EH (cell line): Measurements from ENCODE around the gene CRLF1.
"Not testable (repeated sequence)": the region's sequence is repeated elsewhere in the genome, so short reads cannot be mapped to it uniquely, and the experiment has no call there.

ENCODE experiments used
- DNase-seq: peaks from one replicate; pipeline ENCODE4 v3.0.0-alpha.2; 2015; ENCODE audit warnings: low read depth

The CRLF1 gene

DNA sequence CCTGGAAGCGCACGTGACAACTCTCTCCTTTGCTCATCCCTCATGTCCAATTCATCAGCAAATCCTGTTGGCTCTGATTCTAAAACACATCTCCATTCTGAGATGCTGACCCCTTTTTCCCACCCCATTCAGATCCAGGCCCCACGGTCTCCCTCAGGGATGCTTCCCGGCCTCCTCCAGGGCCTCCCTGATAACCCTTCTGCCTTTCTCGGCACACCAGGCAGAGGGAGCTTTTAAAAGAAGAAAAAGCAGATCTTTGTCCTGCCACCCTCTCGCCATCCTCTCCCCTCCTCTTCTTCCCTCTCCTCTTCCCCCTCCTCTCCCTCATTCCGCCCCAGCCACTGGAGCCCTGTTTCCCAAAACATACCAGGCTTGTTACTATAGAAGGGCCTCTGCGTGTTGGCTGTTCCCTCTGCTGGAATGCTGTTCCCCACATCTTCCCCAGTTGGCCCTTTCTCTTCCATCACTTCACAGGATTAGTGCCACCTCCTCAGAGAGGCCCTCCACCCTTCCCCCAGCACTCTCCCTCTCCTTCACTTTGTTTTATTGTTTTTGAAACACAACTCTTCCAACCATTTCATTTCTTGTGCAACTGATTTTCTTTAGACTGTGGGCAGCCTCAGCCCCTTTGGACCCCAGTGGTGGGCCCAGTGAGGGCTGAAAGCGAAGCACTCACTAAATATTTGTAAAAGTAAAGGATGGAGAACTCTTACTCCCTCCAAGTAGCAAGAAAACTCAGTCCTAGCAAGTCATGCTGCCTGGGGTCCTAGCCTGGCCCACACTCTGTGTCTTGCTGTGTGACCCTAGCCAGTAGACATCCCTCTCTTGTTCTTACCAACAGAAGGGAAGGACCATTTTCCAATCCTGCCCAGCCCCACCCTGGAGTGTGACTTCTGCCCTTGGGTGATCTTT, 2.5 kb upstream of the CRLF1 start:
- DNase-seq: no peak

- no peak for DNase-seq
Measured at GRCh38 chr19:18608102-18608804, 1.7 kb upstream of the CRLF1 start.

DNA sequence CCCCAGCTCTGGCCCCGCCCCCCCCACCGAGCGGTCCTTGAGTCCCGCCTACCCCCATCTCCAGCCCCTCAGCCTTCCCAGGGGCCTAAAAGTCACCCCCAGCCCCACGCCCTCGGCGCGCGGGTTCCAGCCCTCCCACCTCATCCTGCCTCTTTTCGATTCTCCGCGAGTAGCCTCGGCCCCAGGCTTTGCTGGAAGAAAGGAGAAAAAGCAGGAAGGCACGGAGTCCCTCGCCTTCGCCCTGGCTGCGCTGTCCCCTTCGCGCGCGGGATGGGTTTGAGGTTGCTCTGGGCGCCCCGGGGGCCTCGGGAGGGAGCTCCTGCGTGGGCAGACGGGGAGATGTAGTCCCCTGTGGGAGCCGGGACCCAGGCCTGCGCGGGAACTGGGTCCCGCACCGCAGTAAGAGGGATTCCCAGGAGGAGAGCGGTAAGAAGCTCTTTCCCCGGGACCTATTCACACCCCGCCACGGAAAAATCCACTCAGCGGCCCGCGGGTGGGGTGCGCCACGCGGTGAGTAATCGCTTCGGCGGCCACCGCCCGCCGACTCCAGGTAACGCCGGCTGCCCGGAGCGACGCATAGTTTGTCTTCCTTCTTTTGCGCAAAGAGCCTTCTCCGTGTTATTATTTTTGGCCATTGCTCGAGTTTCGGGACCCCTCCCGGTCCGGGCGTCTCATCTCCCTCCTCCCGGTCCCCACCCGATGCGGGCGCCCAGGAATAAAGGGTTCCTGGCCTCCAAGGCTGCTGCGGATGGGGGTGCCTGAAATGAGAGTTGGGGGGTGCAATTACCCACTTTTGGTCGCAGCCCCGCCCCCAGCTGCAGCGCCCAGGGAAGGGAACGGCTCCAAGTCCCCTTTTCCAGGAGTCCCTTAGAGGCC, 865 bp upstream of the CRLF1 start:
- DNase-seq: no peak

GRCh38 chr19:18605546-18606280, 886 bp downstream of the CRLF1 start:
- DNase-seq: no peak

DNA sequence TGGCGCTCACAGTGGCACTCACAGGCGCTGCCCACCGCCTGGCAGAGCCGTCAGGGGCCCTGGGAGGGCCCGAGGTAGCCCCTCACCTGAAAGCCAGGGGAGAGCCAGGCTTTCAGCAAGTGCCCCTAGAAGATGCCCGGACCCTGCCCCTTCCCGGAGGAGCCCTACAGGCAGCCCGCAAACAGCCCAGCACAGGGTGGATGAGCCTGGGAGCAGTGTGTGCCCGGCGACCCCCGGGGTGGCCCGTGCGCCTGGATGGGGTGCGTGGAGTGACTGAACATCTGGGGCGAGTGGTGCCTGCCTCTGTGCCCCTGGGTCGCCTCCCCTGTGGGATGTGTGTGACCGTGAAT, 1.4 kb downstream of the CRLF1 start:
- no peak for DNase-seq

GRCh38 chr19:18604820-18605159, 1.8 kb downstream of the CRLF1 start:
- DNase-seq: no peak

- no peak for DNase-seq
Measured at GRCh38 chr19:18603958-18604819, 2.4 kb downstream of the CRLF1 start.

DNA sequence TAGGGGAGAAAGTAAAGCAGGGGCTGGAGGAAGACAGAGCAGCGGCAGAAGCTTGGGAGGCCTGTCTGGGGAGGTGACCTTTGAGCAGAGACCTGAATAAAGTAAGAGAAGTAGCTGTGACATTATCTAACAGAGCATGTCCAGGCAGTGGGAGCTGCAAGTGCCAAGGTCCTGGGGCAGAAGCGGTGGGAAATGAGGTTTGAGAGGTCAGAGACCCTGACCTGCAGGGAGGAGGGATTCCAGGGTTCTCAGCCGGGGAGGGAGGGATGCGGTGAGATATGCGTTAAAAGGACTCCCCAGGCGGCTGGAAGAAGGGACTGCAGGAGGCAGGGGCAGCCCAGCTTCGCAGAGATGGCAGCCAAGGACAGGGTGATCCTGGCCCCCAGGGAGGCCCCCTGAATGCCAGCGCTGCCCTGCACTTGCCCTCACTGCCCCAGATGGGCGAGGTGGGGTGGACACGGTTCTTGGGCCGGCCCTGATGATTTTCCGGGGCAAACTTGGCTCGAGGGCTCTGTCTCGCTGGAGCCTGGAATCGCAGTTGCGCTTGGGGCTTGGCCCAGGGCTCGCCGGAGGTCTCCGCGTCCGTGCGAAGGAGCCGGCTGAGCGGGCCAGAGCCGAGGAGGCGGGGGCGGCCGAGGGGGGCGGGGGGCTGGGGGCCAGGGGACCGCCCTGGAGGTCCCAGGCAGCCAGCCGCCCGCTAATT, 3.2 kb downstream of the CRLF1 start:
- DNase-seq: no peak

DNA sequence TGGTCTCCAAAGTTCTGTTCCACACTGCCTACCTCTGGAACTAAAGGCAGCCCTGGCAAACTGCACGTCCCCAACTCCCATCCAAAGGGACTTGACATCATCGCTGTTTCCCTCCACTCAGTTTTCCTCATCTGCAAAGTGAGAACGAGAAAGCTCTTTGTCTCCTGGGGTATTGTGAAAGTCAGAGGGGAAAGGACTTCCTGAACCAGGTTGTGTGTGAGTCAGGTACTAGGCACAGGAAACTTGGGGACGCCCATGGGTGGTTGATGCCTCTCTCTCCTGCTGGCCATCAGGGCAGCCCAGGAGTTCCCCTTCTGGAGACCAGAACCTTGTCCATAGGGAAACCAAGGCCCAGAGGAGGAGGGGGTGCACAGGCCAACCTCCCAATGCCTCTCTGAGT, 4.7 kb downstream of the CRLF1 start:
- DNase-seq: no peak

DNA sequence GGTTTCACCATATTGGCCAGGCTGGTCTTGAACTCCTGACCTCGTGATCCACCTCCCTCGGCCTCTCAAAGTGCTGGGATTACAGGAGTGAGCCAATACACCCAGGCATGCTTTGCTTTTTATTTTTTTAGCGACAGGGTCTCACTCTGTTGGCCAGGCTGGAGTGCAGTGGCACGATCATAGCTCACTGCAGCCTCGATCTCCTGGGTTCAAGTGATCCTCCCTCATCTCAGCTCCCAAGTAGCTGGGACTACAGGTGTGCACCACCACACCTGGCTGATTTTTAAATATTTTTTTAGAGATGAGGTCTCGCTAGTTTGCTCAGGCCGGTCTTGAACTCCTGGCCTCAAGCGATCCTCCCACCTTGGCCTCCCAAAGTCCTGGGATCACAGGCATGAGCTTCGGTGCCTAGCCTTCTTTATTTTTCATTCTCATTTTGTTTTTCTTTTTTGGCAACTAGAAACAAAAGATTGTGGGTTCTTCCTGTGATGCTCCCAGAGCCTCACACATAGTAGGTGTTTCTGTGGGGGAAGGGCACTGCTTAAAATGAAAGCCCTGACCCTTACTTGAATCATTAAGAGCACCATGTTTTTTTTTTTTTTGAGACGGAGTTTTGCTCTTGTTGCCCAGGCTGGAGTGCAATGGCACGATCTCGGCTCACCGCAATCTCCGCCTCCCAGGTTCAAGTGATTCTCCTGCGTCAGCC, 5.8 kb downstream of the CRLF1 start:
- not testable (repeated sequence) for DNase-seq

DNA sequence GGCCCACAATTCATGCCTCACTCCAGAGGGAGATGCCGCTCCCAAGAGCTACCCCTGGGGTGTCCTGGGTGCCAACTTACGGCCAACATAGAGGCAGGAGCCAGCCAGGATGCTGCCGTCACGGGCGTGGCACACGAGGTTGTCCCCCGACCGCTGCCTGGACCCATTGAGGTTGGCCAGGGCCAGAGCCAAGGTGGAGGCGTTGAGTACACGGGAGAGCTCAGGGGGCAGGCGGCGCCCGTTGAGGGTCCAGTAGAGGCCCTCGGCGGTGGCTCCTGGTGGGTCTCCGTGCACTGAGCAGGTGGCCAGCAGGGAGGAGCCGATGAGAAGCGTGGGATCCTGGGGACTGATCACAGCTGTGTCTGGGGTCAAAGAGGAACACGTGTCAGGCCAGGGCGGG, 7.1 kb downstream of the CRLF1 start:
- DNase-seq: no peak

DNA sequence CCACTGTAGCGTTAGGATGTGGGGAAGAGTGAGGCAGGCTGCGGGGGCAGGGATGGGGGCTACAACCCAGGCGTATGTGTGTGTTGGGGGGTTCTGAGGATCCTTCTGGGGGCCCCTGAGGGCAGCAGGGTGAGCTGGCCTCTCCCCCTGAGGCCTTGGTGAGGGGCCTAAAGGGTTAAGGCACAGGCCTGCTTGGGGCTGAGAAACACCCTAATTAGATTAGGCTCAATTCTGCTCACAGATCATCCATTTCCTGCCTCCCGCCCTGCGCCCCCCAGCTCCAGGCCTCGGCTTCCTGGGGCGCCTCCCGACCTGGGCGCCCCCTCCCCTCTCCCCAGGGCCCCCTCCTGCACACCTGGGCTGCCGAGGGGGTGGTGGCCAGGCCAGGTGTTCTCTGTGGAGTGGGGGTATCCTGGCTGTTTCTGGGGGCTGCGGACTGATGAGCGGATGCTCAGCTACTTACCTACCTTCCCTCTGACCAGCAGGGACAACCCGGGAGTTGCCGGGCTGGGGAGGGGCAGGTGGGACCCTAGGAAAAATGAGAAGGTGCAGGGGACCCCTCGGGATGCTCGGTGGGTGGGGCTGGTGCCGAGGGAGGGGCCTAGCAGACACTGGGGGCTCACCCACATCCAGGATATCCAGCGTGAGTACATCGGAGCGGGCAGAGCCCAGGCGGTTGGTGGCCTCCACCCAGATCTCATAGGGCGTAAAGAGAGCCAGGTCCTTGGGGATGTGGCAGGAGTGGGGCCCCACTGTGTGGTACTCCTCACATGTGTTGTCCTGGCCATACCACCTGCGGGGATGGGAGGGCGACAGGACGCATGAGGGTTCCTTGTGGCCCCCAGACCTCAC, 8.6 kb downstream of the CRLF1 start:
- no peak for DNase-seq

DNA sequence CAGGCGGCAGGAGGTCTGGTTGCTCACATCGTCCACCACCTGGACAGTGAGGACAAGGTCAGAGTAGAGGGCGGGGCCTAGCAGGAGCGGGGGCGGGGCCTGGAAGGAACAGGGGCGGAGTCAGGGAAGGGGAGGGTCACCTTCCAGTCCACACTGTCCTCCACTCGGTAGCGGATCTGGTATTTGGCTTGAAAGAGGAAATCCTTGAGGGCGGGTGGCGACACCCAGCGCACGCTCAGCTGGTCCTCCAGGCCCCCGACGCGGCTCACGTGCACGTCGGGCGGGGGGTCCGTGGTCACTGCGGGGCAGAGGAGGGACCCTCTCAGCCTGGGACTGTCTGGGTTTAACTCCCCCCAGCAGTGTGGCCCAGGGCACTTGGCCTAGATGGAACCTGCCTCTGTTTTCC, 9.8 kb downstream of the CRLF1 start:
- DNase-seq: peak; percentile 17

DNA sequence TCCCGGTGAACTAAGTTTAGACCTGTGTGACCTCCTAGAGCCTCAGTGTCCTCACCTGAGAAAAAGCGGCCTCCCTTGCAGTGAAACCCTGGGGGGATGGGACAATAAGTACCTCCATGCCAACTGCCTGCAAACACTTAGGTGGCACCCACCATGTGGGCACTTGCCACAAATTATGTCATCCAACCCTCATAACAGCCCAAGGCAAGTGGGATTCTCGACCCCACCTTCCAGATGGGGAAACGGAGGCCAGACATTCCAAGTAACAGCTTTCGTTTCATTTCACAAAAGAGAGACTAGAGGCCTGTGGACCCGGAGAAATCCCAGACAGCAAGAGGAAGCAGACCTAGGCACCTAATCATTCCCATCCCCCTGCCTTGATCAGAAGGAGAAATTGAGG, 11.1 kb downstream of the CRLF1 start:
- DNase-seq: no peak

DNA sequence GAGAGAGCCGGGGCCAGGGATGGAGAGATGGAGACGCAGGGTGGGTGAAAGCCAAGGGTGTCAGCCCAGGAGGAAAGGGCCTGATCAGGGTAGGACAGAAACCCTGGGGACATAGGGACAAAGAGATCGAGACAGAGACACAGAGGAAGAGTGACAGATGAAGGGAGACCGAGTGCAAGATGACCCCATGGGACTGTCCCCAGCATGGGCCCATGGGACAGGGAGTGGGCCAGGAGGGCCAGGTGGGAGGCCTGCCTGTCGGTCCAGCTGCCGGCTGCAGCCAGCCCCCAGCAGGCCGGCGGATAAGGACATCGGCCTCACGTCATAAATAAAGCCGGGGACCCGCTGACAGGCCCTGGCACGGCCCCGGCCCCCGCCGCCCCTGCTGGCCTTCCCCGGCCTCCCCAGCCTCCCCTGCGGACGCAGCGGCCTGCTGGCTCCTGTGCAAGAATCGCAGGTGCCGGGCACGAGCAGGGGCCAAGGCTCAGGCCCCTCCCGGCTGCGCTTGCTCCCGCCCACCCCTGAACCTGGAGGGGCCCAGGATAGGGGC, 11.7 kb downstream of the CRLF1 start:
- DNase-seq: no peak

GRCh38 chr19:18594096-18594823, 12.3 kb downstream of the CRLF1 start:
- peak; percentile 80 for DNase-seq

DNA sequence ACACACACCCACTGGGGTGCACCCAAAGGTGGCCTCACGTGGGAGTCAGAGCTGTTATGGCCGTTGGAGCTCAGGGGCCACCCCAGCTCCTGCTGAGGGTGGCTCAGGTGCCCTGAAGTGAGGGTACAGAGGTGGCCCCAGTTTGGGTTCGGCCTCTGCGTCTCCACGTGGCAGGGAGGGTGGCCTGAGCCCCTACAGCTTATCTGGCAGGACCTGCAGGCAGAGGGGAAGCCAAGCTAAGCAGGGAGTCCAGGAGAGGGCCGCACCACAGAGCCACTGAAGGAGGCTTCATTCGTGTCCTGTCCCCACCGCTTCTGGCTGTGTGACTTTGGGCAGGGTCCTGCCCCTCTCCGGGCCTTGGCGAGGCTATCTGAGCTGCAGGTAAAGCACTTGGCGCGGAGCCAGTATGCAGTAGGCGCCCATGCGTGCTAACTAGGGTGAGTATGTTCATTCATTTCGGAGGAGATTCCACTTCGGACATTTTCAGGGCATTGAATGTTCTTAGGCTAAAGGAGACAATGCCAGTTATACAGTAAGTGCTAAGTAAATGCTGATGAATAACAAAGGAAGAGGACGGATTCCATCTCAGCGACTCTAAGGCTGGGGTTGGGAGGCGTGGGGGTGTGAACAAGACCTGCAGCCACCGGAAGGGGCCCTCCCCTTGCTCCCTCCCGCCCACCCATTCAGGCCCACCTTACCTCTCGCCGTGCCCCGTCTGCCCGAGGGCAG, 13.1 kb downstream of the CRLF1 start:
- no peak for DNase-seq
